ENCODE measurements around the gene DDX1.

GRCh38 chr2:15555760-15556193 lies 35.9 kb upstream of the DDX1 start:
- TF ChIP-seq EZH2 (IDR thresholded peaks at IDR 0.05; ENCODE audit: borderline replicate concordance, control insufficient read depth, low read depth, low read length): no peak
- TF ChIP-seq ZBED1 (IDR thresholded peaks at IDR 0.05; ENCODE audit: borderline replicate concordance): no peak
- no peak for TF ChIP-seq ZNF274 (IDR thresholded peaks at IDR 0.05; ENCODE audit: insufficient read depth, insufficient read length)
- no peak for TF ChIP-seq RCOR1 (conservative IDR thresholded peaks at IDR 0.05; ENCODE audit: low read depth, low read length)
- no peak for TF ChIP-seq FOXK2 (IDR thresholded peaks at IDR 0.05)
- TF ChIP-seq CTCF (IDR thresholded peaks at IDR 0.05 in 2 of 3, conservative IDR thresholded peaks at IDR 0.05 in 1 of 3; ENCODE audit: control insufficient read depth in 2 of 3, extremely low read depth in 1 of 3, insufficient read depth in 1 of 3, low read depth in 3 of 3, low read length in 3 of 3): no peak
- TF ChIP-seq SUZ12 (IDR thresholded peaks at IDR 0.05; ENCODE audit: unreplicated experiment): no peak
- no peak for TF ChIP-seq EGR1 (IDR thresholded peaks at IDR 0.05; ENCODE audit: borderline replicate concordance in 1 of 2, low read depth in 2 of 2, low read length in 2 of 2)
- no peak for TF ChIP-seq TAF1 (IDR thresholded peaks at IDR 0.05; ENCODE audit: borderline replicate concordance, low read depth, low read length)
- no peak for TF ChIP-seq TCF7 (IDR thresholded peaks at IDR 0.05; ENCODE audit: borderline replicate concordance)
- no peak for TF ChIP-seq EP300 (IDR thresholded peaks at IDR 0.05; ENCODE audit: borderline replicate concordance in 1 of 2, control insufficient read depth in 1 of 2, low read depth in 2 of 2, low read length in 2 of 2)
- no peak for TF ChIP-seq ETV6 (conservative IDR thresholded peaks at IDR 0.05 in 1 of 2, IDR thresholded peaks at IDR 0.05 in 1 of 2; ENCODE audit: borderline replicate concordance in 1 of 2, low read depth in 1 of 2)
- no peak for TF ChIP-seq POLR2A (IDR thresholded peaks at IDR 0.05; ENCODE audit: low read depth, low read length)
- no peak for TF ChIP-seq ZBTB4 (CRISPR knock-in tag; IDR thresholded peaks at IDR 0.05)
